Measurements from ENCODE around the gene GDPD3. TPM values are rescaled to one million over a fixed set of nuclear protein-coding genes. Genes with fewer than 3 reads are reported as not detected.

The GDPD3 gene, protein sequence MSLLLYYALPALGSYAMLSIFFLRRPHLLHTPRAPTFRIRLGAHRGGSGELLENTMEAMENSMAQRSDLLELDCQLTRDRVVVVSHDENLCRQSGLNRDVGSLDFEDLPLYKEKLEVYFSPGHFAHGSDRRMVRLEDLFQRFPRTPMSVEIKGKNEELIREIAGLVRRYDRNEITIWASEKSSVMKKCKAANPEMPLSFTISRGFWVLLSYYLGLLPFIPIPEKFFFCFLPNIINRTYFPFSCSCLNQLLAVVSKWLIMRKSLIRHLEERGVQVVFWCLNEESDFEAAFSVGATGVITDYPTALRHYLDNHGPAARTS
- total RNA-seq (3.6 TPM), polyA plus RNA-seq (ENCODE audit: insufficient read depth, low read depth, low replicate concordance) (17.7 TPM)
- long read RNA-seq, donor 1 = 0 reads
- long read RNA-seq, donor 2, partial matches to known transcripts = 0 of 2 reads
- long read RNA-seq, donor 2, other reads (novel, unspliced or antisense) = 0 of 2 reads
- long read RNA-seq, donor 3, partial matches to known transcripts = 0 of 1 reads
- long read RNA-seq, donor 3, other reads (novel, unspliced or antisense) = 0 of 1 reads
- long read RNA-seq, donor 4, partial matches to known transcripts = 0 of 2 reads
- long read RNA-seq, donor 4, other reads (novel, unspliced or antisense) = 0 of 2 reads
- long read RNA-seq, donor 5 = 0 reads
- long read RNA-seq, donor 6 = 0 reads
- long read RNA-seq, donor 7, partial matches to known transcripts = 1 of 4 reads
- long read RNA-seq, donor 7, other reads (novel, unspliced or antisense) = 2 of 4 reads
- long read RNA-seq, donor 8 = 0 reads
- long read RNA-seq, donor 9 = 0 reads
- long read RNA-seq, donor 10 = 0 reads

DNA sequence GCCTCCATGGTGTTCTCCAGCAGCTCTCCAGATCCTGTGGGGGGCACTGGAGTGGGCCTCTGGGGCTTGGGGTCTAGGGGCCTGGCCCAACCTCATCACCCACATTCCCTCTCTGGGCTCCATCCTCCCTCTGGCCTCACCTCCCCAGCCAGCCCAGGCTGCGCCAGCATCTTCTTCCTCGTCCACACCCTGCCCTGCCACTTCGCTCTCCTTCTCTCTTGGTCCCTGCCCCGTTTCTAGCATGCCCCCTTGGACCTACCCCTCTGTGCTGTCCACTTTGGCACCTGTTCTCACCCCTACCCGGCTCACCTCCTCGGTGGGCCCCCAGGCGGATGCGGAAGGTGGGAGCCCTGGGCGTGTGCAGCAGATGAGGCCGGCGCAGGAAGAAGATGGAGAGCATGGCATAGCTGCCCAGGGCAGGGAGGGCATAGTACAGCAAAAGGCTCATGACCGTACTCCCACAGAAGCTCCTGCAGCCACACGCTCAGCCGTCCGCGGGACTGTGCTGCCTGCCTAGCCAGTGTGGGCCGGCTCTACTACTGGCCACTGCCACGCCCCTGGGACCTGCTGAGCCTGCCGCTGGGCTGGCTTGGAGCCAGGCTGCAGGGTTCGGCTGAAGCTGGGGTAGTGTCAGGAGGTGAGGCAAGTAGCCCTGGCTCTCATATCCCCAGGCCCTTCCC, at the start of gene GDPD3:
TSS of gene GDPD3 (minus strand) at position 507 of the 680 bp plus-strand sequence. CDS start at position 448, 59 bp downstream.
- DNase-seq (peak in 2 of 5 donors; percentile 45 to 85), FAIRE-seq (no peak)
- TF ChIP-seq, protein P1, sequence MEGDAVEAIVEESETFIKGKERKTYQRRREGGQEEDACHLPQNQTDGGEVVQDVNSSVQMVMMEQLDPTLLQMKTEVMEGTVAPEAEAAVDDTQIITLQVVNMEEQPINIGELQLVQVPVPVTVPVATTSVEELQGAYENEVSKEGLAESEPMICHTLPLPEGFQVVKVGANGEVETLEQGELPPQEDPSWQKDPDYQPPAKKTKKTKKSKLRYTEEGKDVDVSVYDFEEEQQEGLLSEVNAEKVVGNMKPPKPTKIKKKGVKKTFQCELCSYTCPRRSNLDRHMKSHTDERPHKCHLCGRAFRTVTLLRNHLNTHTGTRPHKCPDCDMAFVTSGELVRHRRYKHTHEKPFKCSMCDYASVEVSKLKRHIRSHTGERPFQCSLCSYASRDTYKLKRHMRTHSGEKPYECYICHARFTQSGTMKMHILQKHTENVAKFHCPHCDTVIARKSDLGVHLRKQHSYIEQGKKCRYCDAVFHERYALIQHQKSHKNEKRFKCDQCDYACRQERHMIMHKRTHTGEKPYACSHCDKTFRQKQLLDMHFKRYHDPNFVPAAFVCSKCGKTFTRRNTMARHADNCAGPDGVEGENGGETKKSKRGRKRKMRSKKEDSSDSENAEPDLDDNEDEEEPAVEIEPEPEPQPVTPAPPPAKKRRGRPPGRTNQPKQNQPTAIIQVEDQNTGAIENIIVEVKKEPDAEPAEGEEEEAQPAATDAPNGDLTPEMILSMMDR (IDR thresholded peaks at IDR 0.05; ENCODE audit: borderline replicate concordance, extremely low read depth, insufficient read depth) = no peak
- H3K36me3 ChIP-seq (ENCODE audit: control insufficient read depth in 2 of 3, insufficient read depth in 3 of 3, low read length in 3 of 3) = peaks cover 4 to 16% (median 12%) of the 10 kb centered on the region in 3 donors
- H3K27ac ChIP-seq (ENCODE audit: low read depth in 2 of 2, low read length in 2 of 2) = peak within 1 kb of the TSS; percentile 43 to 45
- no peak within 1 kb of the TSS for H3K4me3 ChIP-seq (ENCODE audit: low read length in 3 of 3)
- H3K4me1 ChIP-seq (ENCODE audit: control insufficient read depth in 2 of 3, insufficient read depth in 2 of 3, low read depth in 1 of 3, low read length in 3 of 3) = peaks cover 0 to 9% (median 0%) of the 10 kb centered on the region in 3 donors
- H3K9ac ChIP-seq (ENCODE audit: low read length in 3 of 3) = no peak within 1 kb of the TSS
- H3K9me3 ChIP-seq (ENCODE audit: control insufficient read depth in 2 of 3, insufficient read depth in 1 of 3, low read length in 3 of 3) = no peaks in the 10 kb centered on the region
- intact Hi-C loops (cut with DNase I) = no loop called here
- H3K27me3 ChIP-seq (ENCODE audit: control insufficient read depth, insufficient read depth, low read length) = no peaks in the 10 kb centered on the region

DNA sequence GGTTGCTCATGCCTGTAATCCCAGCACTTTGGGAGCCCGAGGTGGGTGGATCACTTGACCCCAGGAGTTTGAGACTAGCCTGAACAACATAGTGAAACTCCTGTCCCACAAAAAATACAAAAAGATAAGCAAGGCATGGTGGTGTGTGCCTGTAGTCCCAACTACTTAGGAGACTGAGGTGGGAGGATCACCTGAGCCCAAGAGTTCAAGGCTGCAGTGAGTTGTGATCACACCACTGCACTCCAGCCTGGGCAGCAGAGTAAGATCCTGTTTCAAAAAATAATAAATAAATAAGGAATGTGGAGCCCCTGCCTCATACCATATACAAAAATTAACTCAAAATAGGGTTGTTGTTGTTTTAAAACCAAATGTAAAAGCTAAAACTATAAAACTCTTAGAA, 43.9 kb upstream of the GDPD3 start:
- Histone ChIP-seq H3K27ac (ENCODE audit: low read depth in 2 of 2, low read length in 2 of 2) (no peak overlapping the region), H3K9ac (ENCODE audit: low read length in 3 of 3) (no peak overlapping the region), H3K9me3 (ENCODE audit: control insufficient read depth in 2 of 3, insufficient read depth in 1 of 3, low read length in 3 of 3) (no peaks in the 10 kb centered on the region), H3K4me1 (ENCODE audit: control insufficient read depth in 2 of 3, insufficient read depth in 2 of 3, low read depth in 1 of 3, low read length in 3 of 3) (no peaks in the 10 kb centered on the region), H3K4me3 (ENCODE audit: low read length in 3 of 3) (no peak overlapping the region), H3K27me3 (ENCODE audit: control insufficient read depth, insufficient read depth, low read length) (no peaks in the 10 kb centered on the region), H3K36me3 (ENCODE audit: control insufficient read depth in 2 of 3, insufficient read depth in 3 of 3, low read length in 3 of 3) (no peaks in the 10 kb centered on the region)
- TF ChIP-seq, protein P1 (IDR thresholded peaks at IDR 0.05; ENCODE audit: borderline replicate concordance, extremely low read depth, insufficient read depth) = no peak
- FAIRE-seq = no peak
- DNase-seq = no peak
- intact Hi-C loops (cut with DNase I) = no loop called here

DNA sequence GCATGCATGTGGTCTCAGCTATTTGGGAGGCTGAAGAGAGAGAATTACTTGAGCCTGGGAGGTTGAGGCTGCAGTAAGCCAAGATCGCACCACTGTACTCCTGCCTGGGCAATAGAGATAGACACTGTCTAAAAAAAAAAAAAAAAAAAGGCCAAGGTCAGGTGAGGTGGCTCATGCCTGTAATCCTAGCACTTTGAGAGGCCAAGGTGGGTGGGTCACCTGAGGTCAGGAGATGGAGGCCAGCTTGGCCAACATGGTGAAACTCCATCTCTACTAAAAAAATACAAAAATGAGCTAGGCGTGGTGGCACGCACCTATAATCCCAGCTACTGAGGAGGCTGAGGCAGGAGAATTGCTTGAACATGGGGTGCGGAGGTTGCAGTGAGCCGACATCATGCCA, 41.9 kb upstream of the GDPD3 start:
- Histone ChIP-seq H3K9ac (ENCODE audit: low read length in 3 of 3) (no peak overlapping the region), H3K9me3 (ENCODE audit: control insufficient read depth in 2 of 3, insufficient read depth in 1 of 3, low read length in 3 of 3) (no peaks in the 10 kb centered on the region), H3K27ac (ENCODE audit: low read depth in 2 of 2, low read length in 2 of 2) (no peak overlapping the region), H3K36me3 (ENCODE audit: control insufficient read depth in 2 of 3, insufficient read depth in 3 of 3, low read length in 3 of 3) (no peaks in the 10 kb centered on the region), H3K27me3 (ENCODE audit: control insufficient read depth, insufficient read depth, low read length) (no peaks in the 10 kb centered on the region), H3K4me1 (ENCODE audit: control insufficient read depth in 2 of 3, insufficient read depth in 2 of 3, low read depth in 1 of 3, low read length in 3 of 3) (no peaks in the 10 kb centered on the region), H3K4me3 (ENCODE audit: low read length in 3 of 3) (no peak overlapping the region)
- FAIRE-seq (no peak), DNase-seq (no peak)
- TF ChIP-seq, protein P1 (IDR thresholded peaks at IDR 0.05; ENCODE audit: borderline replicate concordance, extremely low read depth, insufficient read depth) = no peak
- intact Hi-C loops (cut with DNase I) = no loop called here

Measured in kidney (tissue), 22 donors.